IPS DF 4.7 (cell line): ENCODE data around the gene CYP46A1.
"Not testable (repeated sequence)": the region's sequence is repeated elsewhere in the genome, so short reads cannot be mapped to it uniquely, and the experiment has no call there.

ENCODE experiments used
- DNase-seq: peaks from one replicate; pipeline ENCODE4 v3.0.0-alpha.2; 2013; ENCODE audit warnings: low spot score; ENCODE audit errors: extremely low read depth

Gene CYP46A1

DNA sequence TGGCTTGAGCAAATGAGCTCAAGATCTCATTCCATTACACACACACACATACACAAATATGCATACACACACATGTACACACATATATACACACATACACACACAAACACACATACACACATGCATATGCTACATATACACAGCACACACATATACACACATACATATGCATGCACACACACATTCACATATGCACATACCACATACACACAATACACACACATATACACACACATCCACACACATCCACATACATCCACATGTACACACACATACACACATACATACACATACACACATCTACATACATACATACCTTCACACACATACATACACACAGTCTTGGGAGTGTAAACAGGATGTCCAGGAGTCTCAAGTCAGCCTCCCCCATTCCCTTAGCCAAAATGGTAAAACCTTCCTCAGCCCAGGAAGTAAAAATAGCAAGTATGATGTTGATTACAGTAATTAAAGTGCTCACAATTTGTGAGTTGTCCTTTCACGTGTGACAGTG is 26.4 kb upstream of the CYP46A1 start:
- no peak for DNase-seq

GRCh38 chr14:99658218-99658845 is 25.8 kb upstream of the CYP46A1 start:
- no peak for DNase-seq

DNA sequence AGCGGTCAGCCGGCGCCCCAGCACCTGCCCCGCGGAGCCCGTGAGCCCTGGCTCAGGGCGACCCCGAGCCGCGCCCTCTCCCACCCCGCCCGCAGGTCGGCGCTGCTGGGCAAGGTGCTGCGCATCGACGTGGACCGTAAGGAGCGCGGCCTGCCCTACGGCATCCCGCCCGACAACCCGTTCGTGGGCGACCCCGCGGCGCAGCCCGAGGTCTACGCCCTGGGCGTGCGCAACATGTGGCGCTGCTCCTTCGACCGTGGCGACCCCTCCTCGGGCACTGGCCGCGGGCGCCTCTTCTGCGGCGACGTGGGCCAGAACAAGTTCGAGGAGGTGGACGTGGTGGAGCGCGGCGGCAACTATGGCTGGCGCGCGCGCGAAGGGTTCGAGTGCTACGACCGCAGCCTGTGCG is 24.8 kb upstream of the CYP46A1 start:
- DNase-seq, result no peak

DNA sequence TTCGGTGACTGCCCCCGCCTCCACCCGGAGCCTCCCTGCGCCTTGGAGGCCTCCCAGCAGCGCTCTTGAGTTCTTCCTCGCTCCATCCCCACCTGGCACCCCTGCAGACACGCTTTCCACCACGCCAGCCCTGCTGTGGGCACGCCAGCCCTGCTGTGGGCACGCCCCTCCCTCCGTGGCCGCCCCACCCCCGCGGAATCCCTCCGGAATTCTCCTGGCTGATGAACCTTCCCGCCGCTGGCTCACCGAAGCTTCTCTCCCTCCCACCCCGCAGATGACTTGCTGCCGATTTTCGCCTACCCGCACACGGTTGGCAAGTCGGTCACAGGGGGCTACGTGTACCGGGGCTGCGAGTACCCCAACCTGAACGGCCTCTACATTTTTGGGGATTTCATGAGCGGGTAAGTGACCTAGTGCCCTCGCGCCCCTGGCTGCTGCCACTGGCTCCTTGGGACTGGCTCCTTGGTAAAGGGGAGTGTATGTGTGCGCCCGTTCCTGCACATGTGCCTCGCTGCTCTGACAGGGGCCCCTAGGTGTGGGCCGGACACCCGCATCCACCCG is 24.0 kb upstream of the CYP46A1 start:
- DNase-seq, result no peak

DNA sequence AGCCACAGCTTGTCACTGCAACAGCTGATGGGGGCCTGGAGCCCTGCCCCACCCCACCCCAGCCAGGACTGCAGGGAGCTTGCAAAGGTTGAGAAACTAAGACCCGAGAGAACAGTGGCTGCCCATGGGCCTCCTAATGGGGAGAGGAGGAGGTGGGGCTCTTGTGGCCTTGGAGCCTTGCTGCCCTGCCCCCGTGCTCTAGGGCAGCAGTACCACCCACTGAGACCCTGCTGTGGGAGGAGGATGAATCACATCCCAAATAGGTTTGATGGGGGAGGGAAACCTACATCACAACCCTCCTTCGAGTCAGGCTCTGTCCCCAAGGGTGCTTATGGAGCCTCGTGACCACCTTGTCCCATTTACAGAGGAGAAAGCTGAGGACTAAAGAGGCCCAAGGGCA is 23.3 kb upstream of the CYP46A1 start:
- DNase-seq, result no peak

- not testable (repeated sequence) for DNase-seq
Measured at GRCh38 chr14:99661206-99661605, 22.9 kb upstream of the CYP46A1 start.

- no peak for DNase-seq
Measured at GRCh38 chr14:99662846-99663245, 21.3 kb upstream of the CYP46A1 start.

- no peak for DNase-seq
Measured at GRCh38 chr14:99663386-99664057, 20.6 kb upstream of the CYP46A1 start.

DNA sequence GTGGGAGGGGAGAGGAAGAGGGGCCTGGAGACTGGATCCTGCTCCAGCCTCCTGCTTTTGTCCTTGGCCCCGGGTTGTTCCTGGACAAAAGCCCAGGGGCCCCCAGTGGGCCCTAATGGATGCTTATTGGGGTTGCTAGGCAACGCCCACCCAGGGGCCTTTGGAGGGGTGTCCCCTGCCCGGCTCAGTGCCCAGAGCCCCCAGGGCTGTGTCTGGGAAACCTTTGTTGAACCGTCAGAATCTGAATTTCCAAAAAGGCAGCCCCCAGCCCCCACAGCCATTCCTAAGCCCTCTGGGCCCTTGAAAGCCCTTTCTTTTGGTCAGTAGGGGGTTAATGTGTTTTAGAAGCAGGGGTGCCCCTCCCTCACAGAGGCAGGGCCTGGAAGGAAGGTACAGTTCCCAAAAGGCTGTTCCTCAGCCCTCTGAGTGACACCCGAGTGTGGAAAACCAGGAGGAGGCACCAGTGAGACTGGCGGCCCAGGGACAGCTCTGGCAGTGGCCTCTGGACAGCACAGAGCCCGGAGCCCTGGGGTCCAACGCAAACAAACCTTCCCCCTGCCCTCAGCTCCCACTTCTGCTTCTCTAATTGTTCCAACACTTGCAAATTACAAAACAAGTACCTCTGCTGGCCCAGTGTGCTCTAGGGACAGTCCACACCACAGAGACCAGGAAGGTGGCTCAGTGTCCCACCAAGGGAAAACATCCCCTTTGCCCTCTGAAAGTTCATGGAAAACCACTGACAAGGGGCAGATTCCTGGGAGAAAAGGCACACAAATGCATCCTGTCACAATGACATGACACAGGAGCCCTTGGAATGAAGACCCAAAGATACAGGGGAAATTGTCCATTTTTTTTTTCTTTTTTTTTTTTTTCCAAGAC is 19.8 kb upstream of the CYP46A1 start:
- DNase-seq, result no peak

DNA sequence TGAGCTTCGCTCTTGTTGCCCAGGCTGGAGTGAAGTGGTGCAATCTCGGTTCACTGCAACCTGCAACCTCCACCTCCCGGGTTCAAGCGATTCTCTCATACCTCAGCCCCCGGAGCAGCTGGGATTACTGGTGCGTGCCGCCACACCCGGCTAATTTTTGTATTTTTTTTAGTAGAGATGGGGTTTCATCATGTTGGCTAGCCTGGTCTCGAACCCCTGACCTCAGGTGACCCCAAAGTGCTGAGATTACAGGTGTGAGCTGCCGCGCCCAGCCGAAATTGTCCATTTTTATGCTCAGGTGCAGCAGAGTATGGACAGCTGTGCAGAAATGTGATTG is 19.2 kb upstream of the CYP46A1 start:
- DNase-seq, result no peak

DNA sequence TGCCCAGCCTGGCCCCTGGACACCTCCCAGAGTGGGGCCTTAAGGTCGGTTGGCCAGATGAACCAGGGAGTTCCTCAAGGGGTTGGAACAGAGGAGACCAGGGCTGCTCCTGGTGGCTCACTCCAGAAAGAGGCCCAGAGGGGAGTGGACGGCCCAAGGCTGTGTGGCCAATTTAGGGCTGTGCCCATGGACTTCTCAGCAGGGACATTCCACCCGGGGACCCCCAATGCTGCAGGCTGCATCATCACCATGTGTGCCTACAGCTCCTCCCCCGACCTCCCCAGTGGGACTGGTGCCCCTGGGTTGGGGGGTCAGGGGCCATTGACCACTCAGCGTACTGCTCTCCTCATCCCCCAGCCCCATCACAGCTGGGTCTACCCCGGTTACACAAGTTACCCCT is 17.6 kb upstream of the CYP46A1 start:
- DNase-seq, result no peak

- DNase-seq, result no peak
Measured at GRCh38 chr14:99667045-99667444, 17.1 kb upstream of the CYP46A1 start.

DNA sequence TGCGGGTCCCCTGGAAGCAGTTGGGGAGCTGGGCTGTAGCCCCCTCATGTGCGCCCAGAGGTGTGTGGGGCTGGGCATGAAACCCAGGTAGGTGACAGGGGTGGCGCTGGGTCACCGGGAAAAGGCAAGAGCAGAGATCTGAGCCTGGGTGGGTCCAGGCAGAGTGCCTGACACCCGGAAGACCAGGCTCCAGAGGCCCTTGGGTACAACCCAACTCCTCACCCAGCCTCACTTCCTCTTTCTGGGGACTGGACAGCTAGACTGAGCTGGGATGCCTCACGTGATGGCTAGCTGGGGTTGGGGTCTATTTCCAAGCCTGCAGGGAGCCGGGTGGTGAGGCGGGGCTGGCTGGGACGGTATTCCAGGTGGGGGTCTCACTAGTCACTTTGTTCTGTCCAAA is 16.3 kb upstream of the CYP46A1 start:
- DNase-seq, result no peak

DNA sequence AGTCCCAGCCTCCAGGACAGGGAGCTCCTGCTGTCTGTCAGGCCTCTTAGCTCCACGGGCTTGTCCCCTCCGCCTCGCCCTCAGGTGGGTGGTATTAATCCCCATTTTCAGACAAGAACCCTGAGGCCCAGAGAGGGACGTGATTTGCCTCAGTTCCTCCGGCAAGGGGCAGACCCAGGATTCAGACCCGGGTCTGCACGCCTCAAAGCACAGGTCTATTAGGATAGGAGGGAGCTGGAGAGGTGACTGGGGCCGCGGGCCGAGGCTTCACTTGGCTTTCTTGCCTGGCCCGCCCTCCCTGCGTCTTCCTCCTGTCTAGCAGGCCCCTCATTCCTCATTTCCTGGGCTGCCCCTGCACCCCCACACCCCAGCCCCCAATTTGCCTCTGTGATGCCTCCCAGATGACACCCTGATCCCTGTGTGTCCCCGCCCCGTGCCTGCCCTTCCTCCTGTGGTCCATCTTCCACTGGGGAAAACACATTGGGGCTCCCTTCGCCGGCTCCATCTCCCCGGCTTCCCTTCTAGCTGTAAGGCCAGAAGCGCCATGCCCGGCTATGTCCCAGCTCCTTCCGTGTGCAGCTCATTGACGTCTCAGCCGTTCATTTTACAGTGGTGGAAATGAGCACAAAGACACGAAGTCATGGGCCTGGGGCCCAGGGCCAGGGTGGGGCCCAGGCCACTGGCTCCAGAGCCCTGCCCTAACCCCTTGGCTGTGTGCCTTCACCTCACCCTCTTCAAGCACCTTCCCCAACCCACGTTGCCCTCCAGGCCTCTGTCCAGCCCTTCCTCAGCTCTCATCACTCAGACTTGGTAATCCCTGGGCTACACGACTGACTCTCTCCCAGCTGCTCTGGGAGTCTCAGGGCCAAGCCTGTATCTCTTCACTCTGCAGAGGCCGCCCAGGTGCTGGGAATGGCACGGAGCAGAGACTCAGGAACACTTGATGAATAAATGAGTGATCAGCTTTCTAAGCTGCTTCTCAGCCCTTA is 15.5 kb upstream of the CYP46A1 start:
- no peak for DNase-seq

DNA sequence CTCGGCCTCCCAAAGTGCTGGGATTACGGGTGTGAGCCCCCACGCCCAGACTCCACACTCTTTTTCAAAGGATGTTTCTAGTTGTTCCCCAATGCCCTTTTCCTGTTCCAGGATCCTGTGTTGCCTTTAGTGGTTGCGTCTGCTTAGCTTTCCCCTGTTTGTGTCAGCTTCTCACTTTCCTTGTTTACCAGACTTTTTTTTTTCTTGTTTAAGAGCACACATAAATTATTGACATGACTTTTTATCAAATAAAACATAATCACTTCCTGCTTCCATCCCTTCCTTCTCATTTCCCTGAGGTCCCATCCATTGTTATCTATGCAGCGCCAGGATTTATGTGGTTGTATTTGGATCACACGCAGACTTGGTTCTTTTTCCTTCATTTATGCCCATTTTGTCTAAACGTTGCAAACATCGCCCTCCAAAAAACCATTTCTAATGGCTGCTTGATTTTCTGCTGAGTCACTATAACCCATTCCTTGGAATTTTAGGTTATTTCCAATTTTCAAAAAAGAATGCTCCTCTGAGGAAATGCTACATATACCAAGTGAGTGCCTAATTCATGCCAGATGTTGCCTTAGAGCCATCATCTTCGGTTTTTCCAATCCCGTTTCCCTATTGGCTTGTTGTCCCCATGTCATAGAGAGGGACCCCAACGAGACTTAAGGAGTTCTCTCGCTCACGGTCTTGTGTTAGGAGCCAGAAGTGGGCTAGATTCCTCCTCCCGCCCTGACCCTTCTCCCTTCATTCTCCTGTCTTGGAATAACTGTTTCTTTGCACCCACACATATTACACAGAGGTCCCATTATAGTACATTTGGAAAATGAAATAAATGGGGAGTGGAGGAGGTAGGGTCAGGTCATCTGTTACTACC is 13.5 kb upstream of the CYP46A1 start:
- DNase-seq, result no peak

GRCh38 chr14:99671235-99672224 is 12.6 kb upstream of the CYP46A1 start:
- DNase-seq, result no peak

DNA sequence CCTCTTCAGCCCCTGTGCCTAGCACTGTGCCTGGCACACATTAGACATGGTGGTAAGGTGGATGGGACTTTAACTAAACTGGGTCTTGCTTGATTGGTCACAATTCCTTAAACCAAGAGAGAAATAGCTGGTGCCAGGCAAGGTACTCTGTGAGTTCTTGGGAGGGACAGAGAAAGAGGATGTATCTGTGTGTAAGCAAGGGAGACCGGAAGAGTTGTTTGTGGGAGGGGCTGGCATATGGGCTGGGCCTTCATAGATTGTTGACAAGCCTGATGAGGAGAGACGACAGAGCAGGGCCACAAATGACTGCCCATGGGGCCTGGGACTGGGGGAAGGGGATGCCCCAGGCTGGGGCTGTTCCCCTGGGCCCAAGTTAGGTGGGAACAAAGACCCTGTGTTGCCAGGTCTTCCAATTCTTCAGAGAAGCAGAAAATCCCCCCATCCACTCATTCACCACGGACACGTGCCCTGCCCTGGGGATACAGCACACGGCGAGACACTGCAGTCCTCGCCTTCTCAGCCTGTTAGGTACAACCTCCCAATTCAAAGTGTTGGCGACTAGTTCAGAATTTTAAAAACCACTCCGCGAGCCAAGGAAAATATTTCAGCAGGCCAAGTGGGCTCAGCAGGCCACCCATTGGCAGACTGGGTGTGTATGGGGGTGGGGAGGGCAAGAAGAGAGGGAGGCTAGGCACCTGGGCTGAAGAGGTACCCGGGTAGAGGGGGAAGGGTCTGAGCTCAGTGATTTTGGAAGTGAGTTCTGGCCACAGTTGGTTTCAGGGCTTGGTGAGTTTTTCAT is 11.4 kb upstream of the CYP46A1 start:
- no peak for DNase-seq
